B cell (primary cell): ENCODE results near the gene PPM1G. TPM values are rescaled to one million over a fixed set of nuclear protein-coding genes. Genes with fewer than 3 reads are reported as not detected.

Source experiments
- ATAC-seq: fragments of 200-7000 bp; cut with Tn5 transposase; one replicate; pipeline ENCODE4 v1.10.0; 2021; ENCODE audit warnings: low read depth, mild to moderate bottlenecking, moderate number of reproducible peaks, moderate library complexity
- CTCF ChIA-PET: fragments of 350-600 bp; sonication (Branson Sonifier 250); formaldehyde crosslinking; loops from one replicate; lab custom pipeline; 2021; ENCODE audit warnings: antibody characterized with exemption, inconsistent platforms; lab: Charles Lee
- POLR2A ChIA-PET: fragments of 350-600 bp; sonication (Branson Sonifier 250); formaldehyde crosslinking; loops from one replicate; lab custom pipeline; 2021; ENCODE audit warnings: antibody characterized with exemption; lab: Charles Lee
- DNase-seq: peaks from one replicate; pipeline ENCODE4 v3.0.0; 2013
- H2AFZ ChIP-seq: 2 replicates; pipeline ENCODE4 v1.6.1; 2012; ENCODE audit warnings: mild to moderate bottlenecking, low read depth, low read length; ENCODE audit not compliant: insufficient read depth, poor library complexity, severe bottlenecking
- H3K27ac ChIP-seq, 2 donors: 1 replicate in 1 of 2; 2 replicates in 1 of 2; pipeline ENCODE4 v1.5.1; 2012 to 2013; ENCODE audit warnings: low read length in 2 of 2, mild to moderate bottlenecking in 2 of 2, moderate library complexity in 1 of 2
- H3K27me3 ChIP-seq, 4 experiments: fragments of 200-600 bp in 1 of 4; sonication (generic) in 1 of 4; replicated peaks in 1 of 4; 1 replicate in 2 of 4; 2 replicates in 2 of 4; pipeline versions ENCODE4 v1.6.1 to v1.7.0; 2013 to 2016; ENCODE audit warnings: low read length in 3 of 4, mild to moderate bottlenecking in 2 of 4, mixed read lengths in 1 of 4, moderate library complexity in 1 of 4; ENCODE audit not compliant: insufficient read depth in 4 of 4, control insufficient read depth in 3 of 4; ENCODE audit errors: control extremely low read depth in 1 of 4
- H3K36me3 ChIP-seq, 2 experiments: replicated peaks in 1 of 2; 1 replicate in 1 of 2; 2 replicates in 1 of 2; pipeline versions ENCODE4 v1.6.1 to v1.7.1; 2013; ENCODE audit warnings: low read length in 1 of 2; ENCODE audit not compliant: insufficient read depth in 2 of 2, control insufficient read depth in 1 of 2; ENCODE audit errors: control extremely low read depth in 1 of 2, extremely low read depth in 1 of 2
- H3K4me1 ChIP-seq, 2 donors: fragments of 200-600 bp in 1 of 2; sonication (generic) in 1 of 2; 1 replicate in 1 of 2; 2 replicates in 1 of 2; pipeline versions ENCODE4 v1.5.1 to v1.6.1; 2013 to 2017; ENCODE audit warnings: low read length in 2 of 2; ENCODE audit not compliant: control insufficient read depth in 2 of 2, insufficient read depth in 2 of 2
- H3K4me2 ChIP-seq: replicated peaks from 2 replicates; pipeline ENCODE3; 2012; ENCODE audit warnings: mild to moderate bottlenecking, low read depth, low read length; ENCODE audit not compliant: poor library complexity, severe bottlenecking
- H3K4me3 ChIP-seq, 5 experiments: fragments of 200-600 bp in 1 of 5; sonication (generic) in 1 of 5; 1 replicate in 3 of 5; 2 replicates in 2 of 5; pipeline versions ENCODE4 v1.5.1 to v1.7.0; 2011 to 2016; ENCODE audit warnings: low read length in 4 of 5, mild to moderate bottlenecking in 4 of 5, low read depth in 2 of 5, control low read depth in 1 of 5, moderate library complexity in 1 of 5; ENCODE audit not compliant: insufficient read depth in 1 of 5; ENCODE audit errors: control extremely low read depth in 1 of 5, extremely low read depth in 1 of 5
- H3K79me2 ChIP-seq: fragments of 200-600 bp; sonication (generic); one replicate; pipeline ENCODE4 v1.6.0; 2016; ENCODE audit warnings: low read length; ENCODE audit not compliant: control insufficient read depth, insufficient read depth
- H3K9ac ChIP-seq: fragments of 200-600 bp; sonication (generic); 2 replicates; pipeline ENCODE4 v1.6.1; 2017; ENCODE audit warnings: mild to moderate bottlenecking, low read length, moderate library complexity
- H3K9me3 ChIP-seq, 3 donors: one replicate each; pipeline versions ENCODE4 v1.6.1 to v1.7.1; 2013; ENCODE audit warnings: low read length in 2 of 3; ENCODE audit not compliant: control insufficient read depth in 2 of 3, insufficient read depth in 1 of 3; ENCODE audit errors: control extremely low read depth in 1 of 3
- H4K20me1 ChIP-seq: 2 replicates; pipeline ENCODE4 v1.6.0; 2012; ENCODE audit warnings: mild to moderate bottlenecking, low read length; ENCODE audit not compliant: insufficient read depth, control insufficient read depth, poor library complexity, severe bottlenecking
- H3K27ac Mint-ChIP-seq: one replicate; pipeline ENCODE4 v1.8.0; 2021; ENCODE audit warnings: mixed read lengths
- H3K27me3 Mint-ChIP-seq: one replicate; pipeline ENCODE4 v1.8.0; 2021; ENCODE audit warnings: mixed read lengths
- H3K4me1 Mint-ChIP-seq: one replicate; pipeline ENCODE4 v1.8.0; 2021; ENCODE audit warnings: mixed read lengths
- H3K4me3 Mint-ChIP-seq: one replicate; pipeline ENCODE4 v1.8.0; 2021; ENCODE audit warnings: mixed read lengths
- H3K9me3 Mint-ChIP-seq: one replicate; pipeline ENCODE4 v1.8.0; 2022; ENCODE audit warnings: mixed read lengths; ENCODE audit not compliant: insufficient read depth
- EZH2 ChIP-seq: IDR thresholded peaks from 2 replicates; pipeline ENCODE4 v1.6.1; 2012; ENCODE audit warnings: borderline replicate concordance, low read depth, mild to moderate bottlenecking, moderate library complexity, low read length; ENCODE audit not compliant: insufficient read depth, poor library complexity, severe bottlenecking
- whole genome bisulfite sequencing: methylation state at CpG from one replicate; pipeline ENCODE4 v1.1.5; 2013; ENCODE audit warnings: missing lambda C conversion rate; ENCODE audit not compliant: insufficient coverage; 5-methylcytosine and 5-hydroxymethylcytosine counted together
- intact Hi-C: fragments of 100-400 bp; cut with micrococcal nuclease; formaldehyde crosslinking; loops from one replicate; pipeline ENCODE4 v1.10.0; 2022
- polyA plus RNA-seq: library from polyadenylated mRNA; depleted of rRNA; stranded (reverse); fragments of >200 nt; gene quantifications from 2 replicates; pipeline ENCODE4 v1.2.3, GENCODE V29; 2012
- total RNA-seq, 2 donors: library from RNA; stranded (reverse); fragments of 120-200 nt in 1 of 2; gene quantifications; 1 replicate in 1 of 2; 2 replicates in 1 of 2; pipeline versions ENCODE4 v1.2.3 to v1.2.4, GENCODE V29; 2013 to 2022
- TF ChIP-seq, protein P1 (sequence below): fragments of 200-600 bp; IDR thresholded peaks from one replicate; pipeline ENCODE4 v1.8.0; 2022; ENCODE audit warnings: antibody characterized with exemption, mild to moderate bottlenecking

PPM1G gene
- total and polyA plus RNA-seq, 2 donors (not counting 1 experiment from before 2014, with no cell fraction given) = 23.7 to 48.9 TPM

DNA sequence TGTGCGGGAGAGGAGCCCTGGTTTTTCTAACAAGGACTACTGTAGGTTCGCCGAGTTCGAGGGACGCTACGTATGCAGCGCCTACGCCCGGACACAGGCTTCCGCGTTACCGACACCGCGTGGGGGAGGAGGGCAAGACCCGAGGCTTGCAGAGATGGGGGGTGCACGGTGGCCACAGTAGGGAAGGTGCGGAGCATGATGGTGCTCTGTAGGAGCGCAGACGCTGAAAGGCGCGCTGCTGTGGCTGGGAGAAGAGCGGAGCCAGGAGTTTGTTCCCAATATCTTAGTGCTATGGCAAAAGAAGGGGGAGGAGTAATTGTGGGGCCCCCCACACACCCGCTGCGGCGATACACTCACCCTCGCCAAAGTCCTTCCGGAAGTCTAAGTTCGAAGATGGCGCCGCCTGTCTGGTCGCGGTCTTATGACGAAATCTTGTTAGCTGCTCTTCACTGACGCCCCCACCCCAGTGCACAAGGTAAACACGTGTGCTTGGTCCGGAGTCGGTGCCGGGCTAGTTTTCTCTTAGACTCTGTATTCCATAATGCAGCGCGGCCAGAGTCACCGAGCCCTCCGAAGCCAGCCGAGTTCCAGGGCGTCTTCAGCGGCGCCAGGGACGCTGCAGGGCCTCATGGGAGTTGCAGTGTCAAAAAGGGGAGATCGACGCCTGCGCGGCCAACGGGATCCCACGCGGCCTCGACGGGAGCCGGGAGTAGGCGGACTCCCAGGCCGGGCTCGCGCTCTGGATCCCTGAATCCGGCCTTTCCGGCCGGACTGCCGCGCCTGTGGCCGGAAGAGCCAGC is 52.8 kb downstream of the PPM1G start, which contains the start of gene GTF3C2:
GTF3C2 (minus strand) TSS at position 383 of the 800 bp plus-strand sequence. CDS start 13,210 bp downstream, outside the sequence.
- Mint-ChIP-seq H3K4me1 (peaks cover 48% of the 10 kb centered on the region), H3K27me3 (no peaks in the 10 kb centered on the region), H3K27ac (peak within 1 kb of the TSS; percentile 99), H3K9me3 (no peaks in the 10 kb centered on the region), H3K4me3 (peak within 1 kb of the TSS; percentile 97)
- CTCF ChIA-PET = interaction anchor here (1.0 to 2.0 kb wide), 5 partner anchors 12 to 71 kb away, joined by 3 to 14 read pairs (median 4); partner anchors contain the start of genes EIF2B4, PPM1G and SNX17
- Histone ChIP-seq H3K27ac (peak within 1 kb of the TSS; percentile 86 to 88), H3K9me3 (no peaks in the 10 kb centered on the region), H2AFZ (peak within 1 kb of the TSS; percentile 98), H3K4me2 (peak within 1 kb of the TSS; percentile 95), H3K27me3 (no peaks in the 10 kb centered on the region), H3K9ac (peak within 1 kb of the TSS; percentile 78), H4K20me1 (peaks cover 22% of the 10 kb centered on the region), H3K4me3 (peak within 1 kb of the TSS; percentile 64 to 90 (median 82)), H3K4me1 (peaks cover 18 to 25% of the 10 kb centered on the region in 2 donors), H3K36me3 (no peaks in the 10 kb centered on the region), H3K79me2 (peaks cover 60% of the 10 kb centered on the region)
- no peak for TF ChIP-seq EZH2
- TF ChIP-seq, protein P1, sequence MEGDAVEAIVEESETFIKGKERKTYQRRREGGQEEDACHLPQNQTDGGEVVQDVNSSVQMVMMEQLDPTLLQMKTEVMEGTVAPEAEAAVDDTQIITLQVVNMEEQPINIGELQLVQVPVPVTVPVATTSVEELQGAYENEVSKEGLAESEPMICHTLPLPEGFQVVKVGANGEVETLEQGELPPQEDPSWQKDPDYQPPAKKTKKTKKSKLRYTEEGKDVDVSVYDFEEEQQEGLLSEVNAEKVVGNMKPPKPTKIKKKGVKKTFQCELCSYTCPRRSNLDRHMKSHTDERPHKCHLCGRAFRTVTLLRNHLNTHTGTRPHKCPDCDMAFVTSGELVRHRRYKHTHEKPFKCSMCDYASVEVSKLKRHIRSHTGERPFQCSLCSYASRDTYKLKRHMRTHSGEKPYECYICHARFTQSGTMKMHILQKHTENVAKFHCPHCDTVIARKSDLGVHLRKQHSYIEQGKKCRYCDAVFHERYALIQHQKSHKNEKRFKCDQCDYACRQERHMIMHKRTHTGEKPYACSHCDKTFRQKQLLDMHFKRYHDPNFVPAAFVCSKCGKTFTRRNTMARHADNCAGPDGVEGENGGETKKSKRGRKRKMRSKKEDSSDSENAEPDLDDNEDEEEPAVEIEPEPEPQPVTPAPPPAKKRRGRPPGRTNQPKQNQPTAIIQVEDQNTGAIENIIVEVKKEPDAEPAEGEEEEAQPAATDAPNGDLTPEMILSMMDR = no peak
- peak; percentile 98 for DNase-seq
- under 1% methylated on average over 66 of the region's 67 CpGs for WGBS
- intact Hi-C loops = loop anchor here (1.0 to 5.0 kb wide), 9 partner anchors 14 to 1396 kb away; partner anchors contain the start of genes CAD, EIF2B4, MPV17 and NRBP1
- ATAC-seq = peak; percentile 82
- POLR2A ChIA-PET = interaction anchor here (0.6 to 2.9 kb wide), 4 partner anchors 14 to 144 kb away, joined by 4 to 34 read pairs (median 7); partner anchors contain the start of genes ATRAID, EIF2B4, MPV17 and SLC5A6
